PC-3 (cell line): ENCODE data around the gene LRFN3. TPM values are rescaled to one million over a fixed set of nuclear protein-coding genes. Genes with fewer than 3 reads are reported as not detected.

ENCODE experiments used
- ATAC-seq: fragments of 200-7000 bp; cut with Tn5 transposase; 2 replicates; pipeline ENCODE4 v1.9.1; 2020; ENCODE audit warnings: mild to moderate bottlenecking, moderate library complexity
- BruUV-seq: library from RNA; stranded (reverse); fragments of 400-500 nt; replicated peaks from 2 replicates; lab custom pipeline; 2021; lab: Mats Ljungman, UMichigan
- CTCF ChIA-PET: fragments of 300-600 bp; sonication (Branson Sonifier 250); formaldehyde crosslinking; loops from one replicate; lab custom pipeline; 2022; ENCODE audit warnings: antibody characterized with exemption; lab: Charles Lee
- POLR2A ChIA-PET: fragments of 300-600 bp; sonication (Branson Sonifier 250); formaldehyde crosslinking; loops from one replicate; lab custom pipeline; 2022; ENCODE audit warnings: antibody characterized with exemption; ENCODE audit not compliant: unreplicated experiment; lab: Charles Lee
- DNase-seq: peaks from one replicate; pipeline ENCODE4 v3.0.0-alpha.2; 2015
- H2AFZ ChIP-seq: fragments of 300-600 bp; sonication (generic); 2 replicates; pipeline ENCODE4 v1.6.0; 2016; ENCODE audit warnings: antibody characterized with exemption, low read length
- H3F3A ChIP-seq: fragments of 300-600 bp; sonication (generic); one replicate; pipeline ENCODE4 v1.6.0; 2017; ENCODE audit warnings: antibody characterized with exemption, low read length, control low read depth, mild to moderate bottlenecking; ENCODE audit not compliant: unreplicated experiment
- H3K27ac ChIP-seq: fragments of 300-600 bp; sonication (generic); 2 replicates; pipeline ENCODE4 v1.5.1; 2016; ENCODE audit warnings: mild to moderate bottlenecking, low read length
- H3K27me3 ChIP-seq: fragments of 300-600 bp; sonication (generic); 2 replicates; pipeline ENCODE4 v1.6.1; 2016; ENCODE audit warnings: low read length, mixed read lengths
- H3K36me3 ChIP-seq: fragments of 300-600 bp; sonication (generic); 2 replicates; pipeline ENCODE4 v1.6.1; 2016; ENCODE audit warnings: low read depth, mixed run types, low read length, mixed read lengths
- H3K4me1 ChIP-seq: fragments of 300-600 bp; sonication (generic); 2 replicates; pipeline ENCODE4 v1.5.1; 2016; ENCODE audit warnings: low read length; ENCODE audit not compliant: insufficient read depth
- H3K4me2 ChIP-seq: fragments of 300-600 bp; sonication (generic); 2 replicates; pipeline ENCODE4 v1.6.0; 2016; ENCODE audit warnings: low read length
- H3K4me3 ChIP-seq: fragments of 300-600 bp; sonication (generic); 2 replicates; pipeline ENCODE4 v1.5.1; 2016; ENCODE audit warnings: mild to moderate bottlenecking, low read length, mixed read lengths
- H3K79me2 ChIP-seq: fragments of 300-600 bp; sonication (generic); 2 replicates; pipeline ENCODE4 v1.6.1; 2017; ENCODE audit warnings: low read length, mixed read lengths
- H3K9ac ChIP-seq: fragments of 300-600 bp; sonication (generic); 2 replicates; pipeline ENCODE4 v1.6.0; 2016; ENCODE audit warnings: mild to moderate bottlenecking, low read length
- H3K9me2 ChIP-seq: fragments of 300-600 bp; sonication (generic); replicated peaks from 2 replicates; pipeline ENCODE4 v1.6.1; 2016; ENCODE audit warnings: mixed run types, low read length, mixed read lengths
- H3K9me3 ChIP-seq: fragments of 300-600 bp; sonication (generic); 2 replicates; pipeline ENCODE4 v1.6.1; 2016; ENCODE audit warnings: low read length, mixed read lengths
- H4K20me1 ChIP-seq: fragments of 300-600 bp; sonication (generic); 2 replicates; pipeline ENCODE4 v1.6.1; 2016; ENCODE audit warnings: low read length, mixed read lengths
- CTCF ChIP-seq: fragments of 300-600 bp; sonication (generic); conservative IDR thresholded peaks from 2 replicates; pipeline ENCODE4 v1.5.1; 2017; ENCODE audit warnings: antibody characterized with exemption, low read depth, mild to moderate bottlenecking, low read length
- EZH2 ChIP-seq: fragments of 300-600 bp; sonication (generic); IDR thresholded peaks from one replicate; pipeline ENCODE4 v1.6.1; 2017; ENCODE audit warnings: antibody characterized with exemption, mild to moderate bottlenecking, low read length; ENCODE audit not compliant: unreplicated experiment
- EZH2phosphoT487 ChIP-seq: fragments of 300-600 bp; sonication (generic); IDR thresholded peaks from 2 replicates; pipeline ENCODE4 v1.6.1; 2018; ENCODE audit warnings: mild to moderate bottlenecking, antibody characterized with exemption, low read length, borderline replicate concordance
- intact Hi-C: fragments of 100-400 bp; cut with micrococcal nuclease; formaldehyde crosslinking; loops from 2 replicates; pipeline ENCODE4 v1.9.0; 2023
- total RNA-seq: library from RNA; depleted of rRNA; stranded (reverse); fragments of >200 nt; gene quantifications from 2 replicates; pipeline ENCODE4 v1.2.3, GENCODE V29; 2014

Gene LRFN3
- total RNA-seq, 1 experiment from 2014 or later = 4.1 TPM

- H4K20me1 ChIP-seq = no peaks in the 10 kb centered on the region
- DNase-seq (no peak), ATAC-seq (no peak)
- no peak overlapping the region for H3K27ac ChIP-seq
- peak overlapping the region; percentile 91 for H3K4me2 ChIP-seq
- no peak overlapping the region for H3K9ac ChIP-seq
- no peaks in the 10 kb centered on the region for H3K9me2 ChIP-seq
- ChIA-PET CTCF (no interaction called here), POLR2A (no interaction called here)
- H3K79me2 ChIP-seq = peaks cover 19% of the 10 kb centered on the region
- H3K36me3 ChIP-seq = no peaks in the 10 kb centered on the region
- peak overlapping the region; percentile 95 for H3K4me3 ChIP-seq
- intact Hi-C loops = loop anchor here (2.0 kb wide), 1 partner anchor 33 kb away; no protein-coding TSS in a partner anchor
- H3F3A ChIP-seq = no peaks in the 10 kb centered on the region
- H3K4me1 ChIP-seq = peaks cover 7% of the 10 kb centered on the region; the same call in 1 of the 2 replicates
- TF ChIP-seq CTCF = no peak
- no peaks in the 10 kb centered on the region for H3K27me3 ChIP-seq
- H3K9me3 ChIP-seq = no peaks in the 10 kb centered on the region
- BruUV-seq = no TSS peak
- H2AFZ ChIP-seq = no peak overlapping the region
These were observed 38.3 kb upstream of the LRFN3 start for GRCh38 chr19:35897706-35898451.

- CTCF ChIA-PET = no interaction called here
These were observed 37.7 kb upstream of the LRFN3 start for GRCh38 chr19:35898499-35898809.

More at GRCh38 chr19:35898499-35898809, 37.7 kb upstream of the LRFN3 start:
- Histone ChIP-seq H3K4me2 (peak overlapping the region; percentile 91), H2AFZ (peak overlapping the region; percentile 82), H3K9me3 (no peaks in the 10 kb centered on the region), H3K4me3 (peak overlapping the region; percentile 95), H3K9ac (peak overlapping the region; percentile 91), H3K36me3 (no peaks in the 10 kb centered on the region), H3K9me2 (no peaks in the 10 kb centered on the region), H3K27me3 (no peaks in the 10 kb centered on the region), H4K20me1 (no peaks in the 10 kb centered on the region), H3K79me2 (peaks cover 19% of the 10 kb centered on the region), H3K27ac (no peak overlapping the region), H3F3A (no peaks in the 10 kb centered on the region), H3K4me1 (peaks cover 10% of the 10 kb centered on the region; the same call in 1 of the 2 replicates)
- POLR2A ChIA-PET = no interaction called here
- TF ChIP-seq CTCF (no peak), EZH2phosphoT487 (no peak), EZH2 (no peak)
- DNase-seq (no peak), ATAC-seq (no peak)
- intact Hi-C loops = loop anchor here (2.0 kb wide), 1 partner anchor 32 kb away; no protein-coding TSS in a partner anchor
- no TSS peak for BruUV-seq
